Retinal pigment epithelial cell (primary cell): ENCODE results near the gene KCNN1.
A peak's percentile ranks its signal among the peaks of the same experiment; 100 is the strongest.

Experiments
- DNase-seq: peaks from one replicate; pipeline ENCODE4 v3.0.0-alpha.2; 2010; ENCODE audit warnings: low read depth
- H3K4me3 ChIP-seq: 2 replicates; pipeline ENCODE4 v1.5.1; 2011; ENCODE audit warnings: mild to moderate bottlenecking, low read length, control low read depth, moderate library complexity
- CTCF ChIP-seq: conservative IDR thresholded peaks from 2 replicates; pipeline ENCODE4 v1.5.1; 2011; ENCODE audit warnings: low read depth, low read length, control low read depth, inconsistent platforms

KCNN1 gene

GRCh38 chr19:17997969-17998826 lies 31.3 kb downstream of the KCNN1 start:
- no peak overlapping the region for H3K4me3 ChIP-seq
- no peak for DNase-seq
- TF ChIP-seq CTCF = no peak

GRCh38 chr19:17998827-17999150 lies 31.9 kb downstream of the KCNN1 start:
- no peak for TF ChIP-seq CTCF
- H3K4me3 ChIP-seq = no peak overlapping the region
- no peak for DNase-seq

- no peak overlapping the region for H3K4me3 ChIP-seq
- no peak for TF ChIP-seq CTCF
- no peak for DNase-seq
These were observed 33.0 kb downstream of the KCNN1 start for GRCh38 chr19:17999684-18000479.

GRCh38 chr19:18000480-18000914 lies 33.6 kb downstream of the KCNN1 start:
- no peak for DNase-seq
- H3K4me3 ChIP-seq = no peak overlapping the region
- no peak for TF ChIP-seq CTCF

GRCh38 chr19:18000915-18001776 lies 34.2 kb downstream of the KCNN1 start:
- DNase-seq = no peak
- H3K4me3 ChIP-seq = peak overlapping the region; percentile 46
- no peak for TF ChIP-seq CTCF

- H3K4me3 ChIP-seq = peak overlapping the region; percentile 46
- DNase-seq = no peak
- TF ChIP-seq CTCF = no peak
These were observed 35.0 kb downstream of the KCNN1 start for GRCh38 chr19:18001777-18002345.
